ENCODE measurements around the gene EPHB6.

GRCh38 chr7:142855756-142856564, 1.1 kb downstream of the EPHB6 start:
- TF ChIP-seq CTCF (IDR thresholded peaks at IDR 0.05; ENCODE audit: insufficient read depth, low read length) = no peak
- TF ChIP-seq POLR2AphosphoS5 (IDR thresholded peaks at IDR 0.05; ENCODE audit: low read depth) = no peak
- no peak for TF ChIP-seq GABPA (IDR thresholded peaks at IDR 0.05; ENCODE audit: low read depth)
- TF ChIP-seq SPI1 (IDR thresholded peaks at IDR 0.05; ENCODE audit: borderline replicate concordance, low read depth) = no peak
